HCT116 (cell line): ENCODE measurements around the gene ADCK2. TPM values are rescaled to one million over a fixed set of nuclear protein-coding genes. Genes with fewer than 3 reads are reported as not detected.

Source experiments
- ATAC-seq: fragments of 200-7000 bp; cut with Tn5 transposase; 2 replicates; pipeline ENCODE4 v1.9.1; 2020; ENCODE audit warnings: mild to moderate bottlenecking, moderate library complexity
- BruUV-seq: library from RNA; stranded (reverse); fragments of 400-500 nt; replicated peaks from 2 replicates; lab custom pipeline; 2021; lab: Mats Ljungman, UMichigan
- CTCF ChIA-PET: fragments of 300-600 bp; sonication (Branson Sonifier 250); formaldehyde crosslinking; loops from one replicate; lab custom pipeline; 2021; ENCODE audit warnings: antibody characterized with exemption; lab: Charles Lee
- POLR2A ChIA-PET: fragments of 300-600, 350-600 bp; sonication (Branson Sonifier 250); formaldehyde crosslinking; loops from one replicate; lab custom pipeline; 2021; ENCODE audit warnings: antibody characterized with exemption; lab: Charles Lee
- RAD21 ChIA-PET, 2 experiments: fragments of 300-600 bp; sonication (Branson Sonifier 250); formaldehyde crosslinking; loops; one replicate each; lab custom pipeline; 2023; ENCODE audit warnings: low total read pairs in 2 of 2; ENCODE audit not compliant: uncharacterized antibody in 2 of 2, unreplicated experiment in 2 of 2, low non-redundant PET in 1 of 2; lab: Charles Lee
- DNase-seq: peaks from one replicate; pipeline ENCODE4 v3.0.0-alpha.2; 2010; ENCODE audit warnings: low read depth, low spot score
- H2AFZ ChIP-seq: fragments of 200-600 bp; shearing (Covaris generic), sonication (generic); 2 replicates; pipeline ENCODE4 v1.6.1; 2017; ENCODE audit warnings: low read depth, mixed run types, mixed read lengths, antibody characterized with exemption, low read length; ENCODE audit not compliant: poor library complexity, severe bottlenecking
- H3K27ac ChIP-seq: 2 replicates; pipeline ENCODE4 v1.5.1; 2012; ENCODE audit warnings: low read depth, low read length
- H3K27me3 ChIP-seq: fragments of 200-600 bp; sonication (generic); 2 replicates; pipeline ENCODE4 v1.6.1; 2016; ENCODE audit warnings: mixed run types, low read length, mixed read lengths; ENCODE audit not compliant: insufficient read depth
- H3K36me3 ChIP-seq, 2 experiments: fragments of 200-500 bp in 1 of 2; fragments of 200-600 bp in 1 of 2; sonication (Bioruptor generic) in 1 of 2; sonication (generic) in 1 of 2; 2 replicates each; pipeline versions ENCODE4 v1.5.1 to v1.6.1; 2014 to 2016; ENCODE audit warnings: low read length in 2 of 2, inconsistent platforms in 1 of 2, mixed read lengths in 1 of 2, mixed run types in 1 of 2; ENCODE audit not compliant: insufficient read depth in 2 of 2, control insufficient read depth in 1 of 2
- H3K4me1 ChIP-seq, 2 experiments: fragments of 200-600 bp in 1 of 2; sonication (generic) in 1 of 2; 2 replicates each; pipeline versions ENCODE4 v1.5.1 to v1.6.1; 2012 to 2017; ENCODE audit warnings: low read length in 2 of 2, inconsistent platforms in 1 of 2, mild to moderate bottlenecking in 1 of 2, mixed read lengths in 1 of 2, mixed run types in 1 of 2, moderate library complexity in 1 of 2; ENCODE audit not compliant: insufficient read depth in 2 of 2, control insufficient read depth in 1 of 2
- H3K4me2 ChIP-seq: fragments of 200-600 bp; sonication (generic); 2 replicates; pipeline ENCODE4 v1.6.1; 2017; ENCODE audit warnings: mixed run types, low read length, mixed read lengths
- H3K4me3 ChIP-seq, 2 experiments: fragments of 200-600 bp in 1 of 2; sonication (generic) in 1 of 2; replicated peaks in 1 of 2; 2 replicates each; pipeline ENCODE4 v1.5.1; 2011 to 2016; ENCODE audit warnings: low read length in 2 of 2, control low read depth in 1 of 2, low read depth in 1 of 2, mild to moderate bottlenecking in 1 of 2, mixed read lengths in 1 of 2, mixed run types in 1 of 2
- H3K79me2 ChIP-seq: fragments of 200-600 bp; sonication (generic); 2 replicates; pipeline ENCODE4 v1.6.1; 2017; ENCODE audit warnings: mild to moderate bottlenecking, mixed run types, low read length, moderate library complexity, mixed read lengths; ENCODE audit not compliant: insufficient read depth
- H3K9ac ChIP-seq: fragments of 200-600 bp; sonication (generic); 2 replicates; pipeline ENCODE4 v1.6.1; 2016; ENCODE audit warnings: low read length, mixed read lengths
- H3K9me2 ChIP-seq: fragments of 200-600 bp; sonication (generic), shearing (Covaris generic); 2 replicates; pipeline ENCODE4 v1.6.1; 2017; ENCODE audit warnings: mixed run types, mild to moderate bottlenecking, moderate library complexity; ENCODE audit not compliant: insufficient read depth
- H3K9me3 ChIP-seq, 2 experiments: fragments of 200-500 bp in 1 of 2; fragments of 200-600 bp in 1 of 2; sonication (Bioruptor generic) in 1 of 2; sonication (generic) in 1 of 2; 2 replicates each; pipeline ENCODE4 v1.6.1; 2014 to 2017; ENCODE audit warnings: low read length in 2 of 2, mixed read lengths in 2 of 2, inconsistent platforms in 1 of 2, low read depth in 1 of 2, mild to moderate bottlenecking in 1 of 2, mixed run types in 1 of 2, moderate library complexity in 1 of 2; ENCODE audit not compliant: control insufficient read depth in 1 of 2, insufficient read depth in 1 of 2
- H4K20me1 ChIP-seq: fragments of 200-600 bp; sonication (generic), shearing (Covaris generic); 2 replicates; pipeline ENCODE4 v1.6.1; 2017; ENCODE audit warnings: mixed run types, mild to moderate bottlenecking, moderate library complexity; ENCODE audit not compliant: insufficient read depth
- CBX3 ChIP-seq: IDR thresholded peaks from 2 replicates; pipeline ENCODE4 v1.6.1; 2012; ENCODE audit warnings: low read depth
- CEBPB ChIP-seq: IDR thresholded peaks from 2 replicates; pipeline ENCODE4 v1.6.1; 2012; ENCODE audit warnings: low read depth
- EGR1 ChIP-seq: IDR thresholded peaks from 2 replicates; pipeline ENCODE4 v1.6.1; 2012; ENCODE audit warnings: low read depth
- ELF1 ChIP-seq: IDR thresholded peaks from 2 replicates; pipeline ENCODE4 v1.6.1; 2012; ENCODE audit warnings: low read depth, borderline replicate concordance
- JUND ChIP-seq: IDR thresholded peaks from 2 replicates; pipeline ENCODE4 v1.6.1; 2012
- POLR2A ChIP-seq: IDR thresholded peaks from 2 replicates; pipeline ENCODE4 v1.7.0; 2011; ENCODE audit warnings: borderline replicate concordance; ENCODE audit not compliant: insufficient read depth, insufficient read length; ENCODE audit errors: extremely low read depth
- RAD21 ChIP-seq: IDR thresholded peaks from 2 replicates; pipeline ENCODE4 v1.6.1; 2012; ENCODE audit warnings: low read depth, mild to moderate bottlenecking
- SP1 ChIP-seq: IDR thresholded peaks from 2 replicates; pipeline ENCODE4 v1.6.1; 2012; ENCODE audit warnings: low read depth
- SRF ChIP-seq: IDR thresholded peaks from 2 replicates; pipeline ENCODE4 v1.6.1; 2012; ENCODE audit warnings: low read depth
- ZFX ChIP-seq: fragments of 450-650 bp; IDR thresholded peaks from 2 replicates; pipeline ENCODE4 v1.6.1; 2017
- intact Hi-C: fragments of 100-400 bp; cut with micrococcal nuclease; formaldehyde crosslinking; loops from 2 replicates; pipeline ENCODE4 v1.10.0; 2022
- total RNA-seq: library from RNA; stranded (reverse); gene quantifications from one replicate; pipeline ENCODE4 v1.2.1, GENCODE V29; 2021; ENCODE audit not compliant: unreplicated experiment
- TF ChIP-seq, protein P1 (sequence below), 3 experiments: fragments of 200-600 bp in 1 of 3; sonication (generic) in 1 of 3; IDR thresholded peaks in 2 of 3; conservative IDR thresholded peaks in 1 of 3; 2 replicates each; pipeline ENCODE4 v1.5.1; 2012 to 2017; ENCODE audit warnings: low read depth in 2 of 3, low read length in 2 of 3, antibody characterized with exemption in 1 of 3, borderline replicate concordance in 1 of 3, control low read depth in 1 of 3, mild to moderate bottlenecking in 1 of 3, mixed read lengths in 1 of 3, mixed run types in 1 of 3, moderate library complexity in 1 of 3; ENCODE audit not compliant: insufficient read depth in 1 of 3
- TF ChIP-seq, protein P2 (sequence below): IDR thresholded peaks from 2 replicates; pipeline ENCODE4 v1.6.1; 2012; ENCODE audit warnings: low read depth

The ADCK2 gene
- total RNA-seq, 1 experiment from 2014 or later: 16.9 TPM

DNA sequence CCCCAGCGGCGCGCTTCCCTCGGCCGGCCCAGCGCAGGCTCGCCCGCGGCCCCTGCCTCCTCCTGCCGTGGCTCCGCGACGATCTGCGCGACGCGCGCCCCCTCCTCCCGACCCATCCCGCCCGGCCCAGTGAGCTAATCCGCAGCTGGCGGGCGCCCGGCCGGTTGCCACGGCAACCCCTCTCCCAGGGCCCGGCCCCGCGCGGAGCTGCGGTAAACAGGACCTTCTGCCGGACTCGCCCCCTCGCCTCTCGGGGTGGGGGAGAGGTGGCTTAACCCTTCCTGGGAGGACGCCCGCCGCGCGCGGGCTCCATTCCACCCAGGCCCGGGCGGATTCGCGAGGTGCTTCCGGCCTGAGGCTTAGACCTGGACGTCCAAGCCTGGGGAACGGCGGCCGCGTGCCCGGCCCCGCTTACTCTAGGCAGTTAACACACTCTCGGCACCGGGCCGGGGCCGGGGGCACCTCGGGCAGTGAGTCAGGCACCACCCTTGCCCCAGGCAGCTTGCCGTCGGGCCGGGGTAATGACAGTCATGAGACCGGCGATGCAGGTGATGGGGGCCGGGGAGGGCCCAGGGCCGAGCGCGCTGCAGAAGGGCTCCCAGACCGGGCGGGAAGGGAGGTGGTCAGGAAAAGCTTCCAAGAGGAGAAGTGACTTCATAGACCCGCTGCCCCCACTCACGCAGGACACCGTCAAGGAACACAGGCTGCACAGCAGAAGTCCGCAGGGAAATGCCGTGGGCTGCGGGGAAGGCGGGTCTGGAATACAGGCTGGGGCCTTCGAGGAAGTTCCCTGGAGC, 31.8 kb upstream of the ADCK2 start, which contains the start of gene DENND2A:
Gene DENND2A (minus strand): TSS at position 87 of the 797 bp plus-strand sequence. CDS start 38,416 bp downstream, outside the sequence.
- BruUV-seq: no TSS peak
- Histone ChIP-seq H3K4me3 (no peak within 1 kb of the TSS), H3K4me2 (no peak within 1 kb of the TSS)

More for the DNA sequence above, 31.8 kb upstream of the ADCK2 start, which contains the start of gene DENND2A:
- no peaks in the 10 kb centered on the region; the same call in 1 of the 2 replicates for H3K27me3 ChIP-seq
- TF ChIP-seq SP1: no peak
- no peak for TF ChIP-seq EGR1
- TF ChIP-seq SRF: no peak
- no peak for TF ChIP-seq CEBPB
- TF ChIP-seq ELF1: no peak
- TF ChIP-seq, protein P1, sequence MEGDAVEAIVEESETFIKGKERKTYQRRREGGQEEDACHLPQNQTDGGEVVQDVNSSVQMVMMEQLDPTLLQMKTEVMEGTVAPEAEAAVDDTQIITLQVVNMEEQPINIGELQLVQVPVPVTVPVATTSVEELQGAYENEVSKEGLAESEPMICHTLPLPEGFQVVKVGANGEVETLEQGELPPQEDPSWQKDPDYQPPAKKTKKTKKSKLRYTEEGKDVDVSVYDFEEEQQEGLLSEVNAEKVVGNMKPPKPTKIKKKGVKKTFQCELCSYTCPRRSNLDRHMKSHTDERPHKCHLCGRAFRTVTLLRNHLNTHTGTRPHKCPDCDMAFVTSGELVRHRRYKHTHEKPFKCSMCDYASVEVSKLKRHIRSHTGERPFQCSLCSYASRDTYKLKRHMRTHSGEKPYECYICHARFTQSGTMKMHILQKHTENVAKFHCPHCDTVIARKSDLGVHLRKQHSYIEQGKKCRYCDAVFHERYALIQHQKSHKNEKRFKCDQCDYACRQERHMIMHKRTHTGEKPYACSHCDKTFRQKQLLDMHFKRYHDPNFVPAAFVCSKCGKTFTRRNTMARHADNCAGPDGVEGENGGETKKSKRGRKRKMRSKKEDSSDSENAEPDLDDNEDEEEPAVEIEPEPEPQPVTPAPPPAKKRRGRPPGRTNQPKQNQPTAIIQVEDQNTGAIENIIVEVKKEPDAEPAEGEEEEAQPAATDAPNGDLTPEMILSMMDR (IDR thresholded peaks at IDR 0.05 in 2 of 3, conservative IDR thresholded peaks at IDR 0.05 in 1 of 3; ENCODE audit: borderline replicate concordance in 1 of 3, insufficient read depth in 1 of 3, low read depth in 2 of 3, low read length in 2 of 3): no peak
- no peak for TF ChIP-seq POLR2A
- no peak for TF ChIP-seq ZFX
- TF ChIP-seq JUND: no peak
- TF ChIP-seq, protein P2, sequence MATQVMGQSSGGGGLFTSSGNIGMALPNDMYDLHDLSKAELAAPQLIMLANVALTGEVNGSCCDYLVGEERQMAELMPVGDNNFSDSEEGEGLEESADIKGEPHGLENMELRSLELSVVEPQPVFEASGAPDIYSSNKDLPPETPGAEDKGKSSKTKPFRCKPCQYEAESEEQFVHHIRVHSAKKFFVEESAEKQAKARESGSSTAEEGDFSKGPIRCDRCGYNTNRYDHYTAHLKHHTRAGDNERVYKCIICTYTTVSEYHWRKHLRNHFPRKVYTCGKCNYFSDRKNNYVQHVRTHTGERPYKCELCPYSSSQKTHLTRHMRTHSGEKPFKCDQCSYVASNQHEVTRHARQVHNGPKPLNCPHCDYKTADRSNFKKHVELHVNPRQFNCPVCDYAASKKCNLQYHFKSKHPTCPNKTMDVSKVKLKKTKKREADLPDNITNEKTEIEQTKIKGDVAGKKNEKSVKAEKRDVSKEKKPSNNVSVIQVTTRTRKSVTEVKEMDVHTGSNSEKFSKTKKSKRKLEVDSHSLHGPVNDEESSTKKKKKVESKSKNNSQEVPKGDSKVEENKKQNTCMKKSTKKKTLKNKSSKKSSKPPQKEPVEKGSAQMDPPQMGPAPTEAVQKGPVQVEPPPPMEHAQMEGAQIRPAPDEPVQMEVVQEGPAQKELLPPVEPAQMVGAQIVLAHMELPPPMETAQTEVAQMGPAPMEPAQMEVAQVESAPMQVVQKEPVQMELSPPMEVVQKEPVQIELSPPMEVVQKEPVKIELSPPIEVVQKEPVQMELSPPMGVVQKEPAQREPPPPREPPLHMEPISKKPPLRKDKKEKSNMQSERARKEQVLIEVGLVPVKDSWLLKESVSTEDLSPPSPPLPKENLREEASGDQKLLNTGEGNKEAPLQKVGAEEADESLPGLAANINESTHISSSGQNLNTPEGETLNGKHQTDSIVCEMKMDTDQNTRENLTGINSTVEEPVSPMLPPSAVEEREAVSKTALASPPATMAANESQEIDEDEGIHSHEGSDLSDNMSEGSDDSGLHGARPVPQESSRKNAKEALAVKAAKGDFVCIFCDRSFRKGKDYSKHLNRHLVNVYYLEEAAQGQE: no peak
- no peak for TF ChIP-seq RAD21
- TF ChIP-seq CBX3: no peak
- H3K4me1 ChIP-seq: no peaks in the 10 kb centered on the region
- H2AFZ ChIP-seq: no peak within 1 kb of the TSS
- no peaks in the 10 kb centered on the region for H3K79me2 ChIP-seq
- POLR2A ChIA-PET: no interaction called here
- no peaks in the 10 kb centered on the region for H3K9me2 ChIP-seq
- RAD21 ChIA-PET: no interaction called here
- CTCF ChIA-PET: no interaction called here
- no peak within 1 kb of the TSS for H3K9ac ChIP-seq
- intact Hi-C loops: no loop called here
- no peaks in the 10 kb centered on the region for H4K20me1 ChIP-seq
- H3K36me3 ChIP-seq: no peaks in the 10 kb centered on the region
- ATAC-seq (no peak), DNase-seq (no peak)
- H3K27ac ChIP-seq: no peak within 1 kb of the TSS
- no peaks in the 10 kb centered on the region for H3K9me3 ChIP-seq
